ENCODE results near the gene VCL. TPM values are rescaled to one million over a fixed set of nuclear protein-coding genes. Genes with fewer than 3 reads are reported as not detected.
"Not testable (repeated sequence)": the region's sequence is repeated elsewhere in the genome, so short reads cannot be mapped to it uniquely, and the experiment has no call there.

VCL gene
- total RNA-seq, 1 experiment from 2014 or later: 62.7 TPM

- DNase-seq (ENCODE audit: low read depth): peak; percentile 65
These were observed 41.7 kb downstream of the VCL start for GRCh38 chr10:74039561-74040145.

GRCh38 chr10:74040200-74041126 lies 42.5 kb downstream of the VCL start:
- peak; percentile 24 for DNase-seq (ENCODE audit: low read depth)

DNA sequence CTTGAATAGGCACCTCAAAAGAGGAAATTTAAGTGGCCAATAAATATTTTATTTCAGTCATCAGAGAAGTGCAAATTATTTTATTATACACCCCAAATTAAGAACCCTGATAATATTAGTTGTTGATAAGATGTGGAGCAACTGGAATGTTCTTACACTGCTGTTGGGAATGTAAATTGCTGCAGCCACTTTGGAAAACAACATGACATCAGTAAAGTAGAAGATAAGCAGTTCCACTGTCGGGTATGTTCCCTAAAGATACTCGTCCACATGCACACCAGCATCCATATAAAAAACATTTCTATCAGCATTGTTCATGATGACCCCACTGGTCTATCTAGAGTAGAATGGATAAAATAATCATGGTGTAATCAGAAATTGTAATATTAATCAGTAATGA lies 46.5 kb downstream of the VCL start:
- no peak for DNase-seq (ENCODE audit: low read depth)

GRCh38 chr10:74047304-74047703 lies 49.4 kb downstream of the VCL start:
- peak; percentile 70 for DNase-seq (ENCODE audit: low read depth)

- DNase-seq (ENCODE audit: low read depth): peak; percentile 64
These were observed 50.0 kb downstream of the VCL start for GRCh38 chr10:74047871-74048270.

- DNase-seq (ENCODE audit: low read depth): no peak
These were observed 50.5 kb downstream of the VCL start for GRCh38 chr10:74048433-74048832.

GRCh38 chr10:74049955-74050354 lies 52.0 kb downstream of the VCL start:
- no peak for DNase-seq (ENCODE audit: low read depth)

DNA sequence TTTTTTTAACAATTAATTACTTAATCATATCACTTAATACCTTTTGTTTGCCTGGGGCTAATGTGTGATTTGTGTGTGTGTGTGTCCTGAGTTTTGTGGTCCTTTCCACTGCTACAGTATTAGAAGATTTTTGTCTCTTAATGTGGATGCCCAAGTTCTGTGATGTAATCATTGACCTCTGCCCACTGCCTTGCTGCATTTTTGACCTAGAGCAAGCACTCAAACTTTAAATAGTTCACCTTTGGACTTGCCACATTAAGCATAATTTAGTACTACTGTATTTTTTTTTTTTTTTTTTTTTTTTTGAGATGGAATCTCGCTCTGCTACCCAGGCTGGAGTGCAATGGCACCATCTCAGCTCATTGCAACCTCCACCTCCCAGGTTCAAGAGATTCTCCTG lies 52.7 kb downstream of the VCL start:
- no peak for DNase-seq (ENCODE audit: low read depth)

DNA sequence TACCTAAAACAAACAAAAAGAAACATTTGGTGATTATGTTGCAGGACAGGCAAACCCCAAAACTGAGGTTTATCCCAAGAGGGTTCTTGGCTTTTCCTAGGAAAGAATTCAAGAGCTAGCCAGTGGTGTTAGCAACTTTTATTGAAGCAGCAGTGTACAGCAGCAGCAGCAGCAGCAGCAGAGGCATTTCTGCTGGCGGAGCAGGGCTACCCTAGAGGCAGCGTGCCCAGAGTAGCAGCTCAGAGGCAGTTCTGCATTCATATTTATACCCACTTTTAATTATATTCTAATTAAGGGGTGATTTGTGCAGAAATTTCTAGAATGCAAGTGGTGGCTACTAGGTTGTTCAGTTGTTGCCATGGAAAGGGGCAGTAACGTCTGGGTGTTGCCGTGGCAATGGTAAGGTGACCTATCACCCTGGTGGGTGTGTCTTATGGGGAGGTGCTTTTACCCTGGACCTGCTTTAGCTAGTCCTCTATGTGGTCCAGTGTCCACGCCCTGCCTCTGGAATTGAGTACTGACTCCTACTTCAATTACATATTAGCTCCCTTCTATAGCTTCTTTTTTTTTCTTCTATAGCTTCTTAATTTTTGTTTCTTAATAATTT lies 53.9 kb downstream of the VCL start:
- DNase-seq (ENCODE audit: low read depth): no peak

DNA sequence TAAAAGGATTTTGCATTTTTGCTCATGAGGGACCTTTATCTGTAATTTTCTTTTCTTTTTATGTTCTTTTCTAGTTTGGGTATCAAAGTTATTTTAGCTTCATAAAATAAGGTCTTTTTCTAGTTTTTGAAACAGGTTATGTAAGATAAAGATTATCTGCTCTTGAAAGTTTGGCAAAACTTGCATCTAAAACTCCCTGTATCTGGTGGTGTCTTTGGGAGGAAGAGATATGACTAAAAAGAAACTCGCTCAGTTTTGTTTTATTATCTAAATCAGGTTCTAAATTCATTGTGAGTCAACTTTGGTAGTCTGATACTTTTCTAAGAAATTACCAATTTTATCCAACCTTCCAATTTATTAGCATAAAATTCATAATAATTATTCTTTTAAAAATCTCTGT lies 55.1 kb downstream of the VCL start:
- DNase-seq (ENCODE audit: low read depth): no peak

DNA sequence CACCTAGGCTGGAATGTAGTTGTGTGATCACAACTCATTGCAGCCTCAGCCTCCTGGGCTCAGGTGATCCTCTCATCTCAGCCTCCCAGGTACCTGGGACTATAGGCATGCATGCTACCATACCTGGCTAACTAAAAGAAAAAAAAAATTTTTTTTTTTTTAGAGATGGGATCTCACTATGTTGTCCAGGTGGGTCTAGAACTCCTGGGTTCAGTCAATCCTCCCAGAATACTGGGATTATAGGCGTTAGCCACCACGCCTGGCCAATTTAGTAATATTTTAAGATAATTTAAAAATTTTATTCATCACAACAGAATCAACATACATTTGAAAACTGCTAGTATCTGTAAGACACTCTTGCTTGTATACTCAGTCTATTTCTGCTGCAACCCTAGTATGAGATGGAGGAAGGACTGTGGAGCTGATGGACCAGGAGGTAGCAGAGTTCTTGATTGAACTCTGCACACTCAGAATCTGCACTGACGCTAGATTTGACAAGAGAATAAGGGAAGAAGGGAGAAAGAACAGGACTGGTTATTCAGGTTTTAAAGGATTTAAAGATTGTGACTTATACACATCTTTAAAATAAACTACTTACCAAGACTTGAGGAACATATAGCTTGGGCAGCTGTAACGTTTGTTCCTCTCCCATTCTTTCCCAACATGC lies 57.6 kb downstream of the VCL start:
- DNase-seq (ENCODE audit: low read depth): no peak

DNA sequence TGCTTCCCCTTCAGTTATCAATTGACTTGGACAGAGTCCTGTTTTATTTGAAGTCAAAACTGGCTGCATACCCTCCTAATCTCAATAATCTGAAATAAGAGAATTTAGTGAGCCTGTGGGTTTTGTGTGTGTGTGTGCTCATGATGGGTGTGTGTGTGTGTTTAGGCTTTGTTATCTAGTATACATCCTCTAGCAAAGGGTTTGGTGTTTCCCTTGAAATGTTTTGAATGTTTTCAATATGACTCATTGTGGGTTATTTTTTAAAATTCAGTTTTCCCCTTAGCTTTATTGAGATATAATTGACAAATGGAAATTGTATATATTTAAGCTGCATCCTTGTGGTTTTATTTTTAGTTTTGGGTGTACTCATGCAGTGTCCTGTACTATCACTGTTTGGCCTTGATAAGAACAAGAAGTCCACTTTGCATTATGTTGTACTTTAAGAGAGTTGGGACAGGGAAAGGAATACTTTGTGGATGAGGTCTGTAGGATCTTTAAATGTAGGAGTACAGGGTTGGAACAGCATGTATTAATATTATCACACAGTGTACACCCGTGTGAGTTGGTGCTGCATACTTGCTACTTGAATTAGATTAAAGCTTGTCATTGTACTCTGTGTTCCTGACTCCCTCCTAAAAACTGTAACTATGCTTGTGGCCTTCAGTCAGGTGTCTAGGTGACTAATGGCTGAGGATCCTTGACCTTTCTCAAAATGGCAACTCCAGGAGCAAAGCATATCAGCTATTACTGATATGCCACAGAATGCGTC lies 58.3 kb downstream of the VCL start:
- DNase-seq (ENCODE audit: low read depth): peak; percentile 69

DNA sequence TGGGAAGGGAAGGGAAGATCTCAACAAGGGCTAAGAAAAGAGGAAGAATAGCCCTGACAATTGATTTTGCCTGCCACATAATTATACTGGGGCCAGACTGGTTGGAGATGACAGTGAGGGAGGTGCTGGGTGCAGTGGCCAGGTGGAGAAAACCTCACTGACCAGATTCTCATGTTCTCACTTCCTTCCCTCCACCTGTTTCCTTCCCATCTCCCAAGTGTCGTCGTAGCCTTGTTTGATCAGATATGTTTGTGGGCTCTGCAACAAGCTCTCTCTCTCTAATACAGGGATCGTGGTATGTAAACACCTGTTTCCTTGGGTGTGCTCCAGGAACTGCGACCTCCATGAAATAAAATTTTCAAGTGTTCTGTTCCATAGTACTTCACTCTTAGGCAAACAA lies 60.2 kb downstream of the VCL start:
- no peak for DNase-seq (ENCODE audit: low read depth)

GRCh38 chr10:74058658-74059057 lies 60.7 kb downstream of the VCL start:
- DNase-seq (ENCODE audit: low read depth): no peak

DNA sequence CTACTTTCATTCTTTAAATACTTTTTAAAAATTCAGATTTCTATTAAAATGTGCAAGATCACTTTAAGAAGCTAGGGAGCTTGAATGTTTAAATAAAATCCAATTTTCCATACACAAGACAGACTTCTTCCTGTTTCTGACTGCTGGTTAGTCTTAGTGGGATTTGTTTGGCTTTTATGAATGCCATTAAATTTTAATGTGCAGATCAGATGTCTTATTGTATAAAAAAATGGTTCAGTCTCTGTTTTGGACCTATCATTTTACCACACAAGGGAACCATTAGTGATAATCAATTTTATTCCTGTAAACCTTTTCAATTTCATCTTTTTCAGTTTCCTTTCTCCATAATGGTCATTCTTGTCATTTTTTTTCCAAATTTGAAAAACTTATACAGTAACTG lies 63.2 kb downstream of the VCL start:
- no peak for DNase-seq (ENCODE audit: low read depth)

- DNase-seq (ENCODE audit: low read depth): not testable (repeated sequence)
These were observed 64.1 kb downstream of the VCL start for GRCh38 chr10:74061978-74062377.

DNA sequence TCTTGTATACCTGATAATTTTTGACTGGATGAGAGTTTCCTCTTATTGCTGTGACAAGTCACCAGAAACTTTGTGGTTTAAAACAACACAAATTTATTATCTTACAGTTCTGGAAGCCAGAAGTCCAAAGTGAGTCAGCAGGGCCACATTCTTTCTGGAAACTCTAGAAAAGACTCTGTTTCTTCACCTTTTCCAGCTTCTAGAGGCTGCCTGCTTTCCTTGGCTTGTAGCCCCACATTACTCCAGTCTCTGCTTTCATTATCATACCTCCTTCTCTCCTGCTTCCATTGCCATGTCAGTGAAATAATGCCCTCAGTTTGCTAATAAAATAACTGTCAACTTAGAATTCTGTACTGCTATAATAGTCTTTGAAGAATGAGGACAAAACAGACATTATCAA lies 65.3 kb downstream of the VCL start:
- DNase-seq (ENCODE audit: low read depth): no peak

DNA sequence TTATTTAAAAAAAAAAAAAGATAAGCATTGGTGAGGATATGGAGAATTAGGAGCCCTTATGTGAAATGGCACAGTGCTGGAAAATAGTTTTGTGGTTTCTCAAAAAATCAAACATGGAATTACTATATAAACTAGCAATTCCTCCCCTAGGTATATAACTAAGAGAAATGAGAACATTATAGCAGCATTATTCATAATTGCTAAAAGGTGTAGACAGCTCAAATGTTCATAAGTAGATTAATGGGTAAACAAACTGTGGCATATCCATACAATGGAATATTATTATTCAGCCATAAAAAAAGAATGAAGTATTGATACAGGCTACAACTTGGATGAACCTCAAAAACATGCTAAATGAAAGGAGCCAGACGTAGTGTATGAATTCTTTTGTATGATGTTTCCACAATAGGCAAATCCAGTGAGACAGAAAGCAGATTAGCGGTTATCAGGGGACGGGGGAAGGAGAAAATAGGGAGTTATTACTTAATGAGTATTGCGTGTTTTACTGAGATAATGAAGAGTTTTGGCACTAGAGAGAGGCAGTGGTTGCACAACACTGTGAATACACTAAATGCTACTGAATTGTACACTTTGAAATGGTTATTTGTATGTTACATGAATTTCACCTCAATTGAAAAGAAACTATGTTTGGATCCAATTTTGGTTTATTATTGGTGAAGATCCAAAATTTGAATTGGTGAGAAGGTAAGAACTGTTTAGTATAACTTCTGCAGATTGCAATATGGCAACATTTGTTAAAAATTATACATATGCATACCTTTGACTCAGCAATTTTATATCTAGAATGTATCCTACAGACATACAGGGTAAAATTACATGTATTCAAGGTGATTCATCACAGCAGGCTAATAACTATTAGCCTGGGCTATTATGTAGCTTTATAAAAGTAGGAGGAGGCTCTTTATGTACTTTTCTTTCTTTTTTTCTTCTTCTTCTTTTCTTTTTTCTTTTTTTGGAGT lies 69.7 kb downstream of the VCL start:
- DNase-seq (ENCODE audit: low read depth): no peak

DNA sequence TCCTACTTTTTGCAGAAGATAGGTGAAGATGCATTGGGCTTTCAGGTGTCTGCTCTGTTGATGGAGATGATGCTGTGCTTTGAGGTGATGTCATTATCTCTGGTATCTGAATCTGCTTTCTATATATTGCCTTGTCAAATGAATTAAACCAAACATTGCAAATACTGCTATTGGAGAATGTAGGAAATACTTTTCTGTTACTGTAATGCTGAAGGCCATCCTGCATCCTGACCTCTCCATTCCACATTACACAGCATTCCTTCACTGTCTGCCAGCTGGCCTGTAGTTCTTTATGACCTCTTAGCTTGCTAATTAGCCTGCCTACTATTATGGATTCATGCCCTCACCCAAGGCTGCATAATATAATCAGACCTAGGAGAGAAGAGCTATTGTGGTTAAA lies 73.2 kb downstream of the VCL start:
- DNase-seq (ENCODE audit: low read depth): peak; percentile 64

GRCh38 chr10:74072503-74072902 lies 74.6 kb downstream of the VCL start:
- peak; percentile 26 for DNase-seq (ENCODE audit: low read depth)

All from RPMI7951 (cell line).